HG02588 (cell line): Measurements from ENCODE around the gene ABHD4.

Source experiments
- ATAC-seq: cut with Tn5 transposase; IDR thresholded peaks from one replicate; pipeline ENCODE4 v1.9.1; 2021; ENCODE audit warnings: mild to moderate bottlenecking, moderate library complexity; ENCODE audit not compliant: unreplicated experiment

The ABHD4 gene

DNA sequence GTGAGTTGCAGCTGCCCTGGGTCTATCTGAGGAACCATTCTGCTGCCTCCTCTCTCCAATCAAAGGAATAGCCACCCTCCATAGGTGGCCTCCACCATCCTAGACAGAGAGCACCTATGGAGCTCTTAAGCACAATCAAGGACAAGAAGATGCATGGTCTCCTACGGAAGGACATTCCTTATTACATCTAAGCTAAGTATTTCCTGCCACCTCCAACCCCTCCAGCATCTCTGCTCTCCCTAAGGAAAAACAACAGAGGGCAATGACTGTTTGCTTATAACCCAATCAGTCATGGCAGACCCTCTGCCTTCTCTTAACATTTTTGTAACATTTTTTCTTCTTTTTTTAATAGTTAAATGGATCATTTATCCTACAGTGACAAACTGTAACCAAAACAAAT, 60.8 kb downstream of the ABHD4 start:
- ATAC-seq, result no peak

DNA sequence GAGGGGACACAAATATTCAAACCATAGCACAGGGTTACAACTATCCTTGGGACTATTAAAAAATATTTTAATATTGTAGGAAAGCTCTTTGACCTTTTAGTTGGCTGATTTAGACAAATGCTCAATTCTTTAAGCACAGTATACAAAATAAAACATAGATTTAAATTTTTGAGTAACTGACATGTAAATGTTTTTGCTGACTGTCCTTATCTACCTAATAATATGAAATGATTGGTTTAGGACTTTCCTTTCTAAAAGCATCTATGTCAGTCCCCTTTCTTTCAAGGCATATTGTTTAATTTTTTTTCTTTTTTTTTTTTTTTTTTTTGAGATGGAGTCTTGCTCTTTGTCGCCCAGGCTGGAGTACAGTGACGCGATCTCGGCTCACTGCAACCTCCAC, 62.6 kb downstream of the ABHD4 start:
- ATAC-seq, result no peak
